ENCODE data around the gene CAMK1D. TPM values are rescaled to one million over a fixed set of nuclear protein-coding genes. Genes with fewer than 3 reads are reported as not detected.

Gene CAMK1D
- total RNA-seq, 2 experiments from 2014 or later = 19.0 to 25.6 TPM

- no peaks in the 10 kb centered on the region for H4K20me1 ChIP-seq (ENCODE audit: insufficient read depth, low read length)
These were observed 99.5 kb downstream of the CAMK1D start for GRCh38 chr10:12448729-12449391.

GRCh38 chr10:12455318-12455717 lies 106.0 kb downstream of the CAMK1D start:
- H3K4me3 ChIP-seq (ENCODE audit: low read depth, low read length, poor library complexity, severe bottlenecking) = no peak overlapping the region
- no peaks in the 10 kb centered on the region for H3K4me1 ChIP-seq (ENCODE audit: insufficient read depth, low read length, poor library complexity, severe bottlenecking)
- intact Hi-C loops (cut with micrococcal nuclease; ENCODE audit: unreplicated experiment) = no loop called here
- H3K36me3 ChIP-seq (ENCODE audit: insufficient read depth, low read length) = no peaks in the 10 kb centered on the region
- ChIA-PET CTCF (ENCODE audit: unreplicated experiment) (no interaction called here), POLR2A (no interaction called here)
- BruUV-seq (replicated peaks) = no TSS peak
- H3K79me2 ChIP-seq (ENCODE audit: insufficient read depth, low read depth, low read length) = no peaks in the 10 kb centered on the region
- no peak overlapping the region for H3K27ac ChIP-seq (ENCODE audit: low read depth, low read length, poor library complexity, severe bottlenecking)
- no peaks in the 10 kb centered on the region for H4K20me1 ChIP-seq (ENCODE audit: insufficient read depth, low read length)
- H2AFZ ChIP-seq (ENCODE audit: low read length) = no peak overlapping the region
- H3K4me2 ChIP-seq (ENCODE audit: low read length) = no peak overlapping the region
- no peaks in the 10 kb centered on the region for H3K9me3 ChIP-seq (ENCODE audit: low read length)
- no peaks in the 10 kb centered on the region for H3K9me2 ChIP-seq (ENCODE audit: insufficient read depth, low read length)
- TF ChIP-seq EZH2phosphoT487 (IDR thresholded peaks at IDR 0.05; ENCODE audit: borderline replicate concordance, low read depth, low read length) (no peak), CTCF (conservative IDR thresholded peaks at IDR 0.05; ENCODE audit: low read length) (no peak)
- DNase-seq (ENCODE audit: low spot score) = no peak

More at GRCh38 chr10:12448729-12449391, 99.5 kb downstream of the CAMK1D start:
- intact Hi-C loops (cut with micrococcal nuclease; ENCODE audit: unreplicated experiment) = no loop called here
- H2AFZ ChIP-seq (ENCODE audit: low read length) = no peak overlapping the region
- H3K4me2 ChIP-seq (ENCODE audit: low read length) = peak overlapping the region; percentile 26; the same call in 1 of the 2 replicates
- no peak overlapping the region for H3K4me3 ChIP-seq (ENCODE audit: low read depth, low read length, poor library complexity, severe bottlenecking)
- no peaks in the 10 kb centered on the region for H3K36me3 ChIP-seq (ENCODE audit: insufficient read depth, low read length)
- POLR2A ChIA-PET = interaction anchor here (0.7 kb wide), 1 partner anchor 42 kb away, joined by 3 read pairs; no protein-coding TSS in a partner anchor
- BruUV-seq (replicated peaks) = no TSS peak
- peaks cover 9% of the 10 kb centered on the region for H3K4me1 ChIP-seq (ENCODE audit: insufficient read depth, low read length, poor library complexity, severe bottlenecking)
- TF ChIP-seq EZH2phosphoT487 (IDR thresholded peaks at IDR 0.05; ENCODE audit: borderline replicate concordance, low read depth, low read length) (no peak), CTCF (conservative IDR thresholded peaks at IDR 0.05; ENCODE audit: low read length) (no peak)
- H3K27ac ChIP-seq (ENCODE audit: low read depth, low read length, poor library complexity, severe bottlenecking) = no peak overlapping the region
- no peaks in the 10 kb centered on the region for H3K9me3 ChIP-seq (ENCODE audit: low read length)
- no peaks in the 10 kb centered on the region for H3K9me2 ChIP-seq (ENCODE audit: insufficient read depth, low read length)
- CTCF ChIA-PET (ENCODE audit: unreplicated experiment) = no interaction called here
- no peaks in the 10 kb centered on the region for H3K79me2 ChIP-seq (ENCODE audit: insufficient read depth, low read depth, low read length)
- peak; percentile 14 for DNase-seq (ENCODE audit: low spot score)

- no peak overlapping the region for H2AFZ ChIP-seq (ENCODE audit: low read length)
- H3K4me1 ChIP-seq (ENCODE audit: insufficient read depth, low read length, poor library complexity, severe bottlenecking) = no peaks in the 10 kb centered on the region
- ChIA-PET POLR2A (no interaction called here), CTCF (ENCODE audit: unreplicated experiment) (no interaction called here)
- no peaks in the 10 kb centered on the region for H3K79me2 ChIP-seq (ENCODE audit: insufficient read depth, low read depth, low read length)
- H3K9me3 ChIP-seq (ENCODE audit: low read length) = no peaks in the 10 kb centered on the region
- DNase-seq (ENCODE audit: low spot score) = no peak
- H3K27ac ChIP-seq (ENCODE audit: low read depth, low read length, poor library complexity, severe bottlenecking) = no peak overlapping the region
- H3K4me2 ChIP-seq (ENCODE audit: low read length) = no peak overlapping the region
- H3K36me3 ChIP-seq (ENCODE audit: insufficient read depth, low read length) = no peaks in the 10 kb centered on the region
- no peaks in the 10 kb centered on the region; the same call in 1 of the 2 replicates for H4K20me1 ChIP-seq (ENCODE audit: insufficient read depth, low read length)
- BruUV-seq (replicated peaks) = no TSS peak
- intact Hi-C loops (cut with micrococcal nuclease; ENCODE audit: unreplicated experiment) = no loop called here
- TF ChIP-seq EZH2phosphoT487 (IDR thresholded peaks at IDR 0.05; ENCODE audit: borderline replicate concordance, low read depth, low read length) (no peak), CTCF (conservative IDR thresholded peaks at IDR 0.05; ENCODE audit: low read length) (no peak)
- H3K9me2 ChIP-seq (ENCODE audit: insufficient read depth, low read length) = no peaks in the 10 kb centered on the region
- H3K4me3 ChIP-seq (ENCODE audit: low read depth, low read length, poor library complexity, severe bottlenecking) = no peak overlapping the region
These were observed 106.4 kb downstream of the CAMK1D start for GRCh38 chr10:12455766-12456165.

Measured in OCI-LY7 (cell line).